Measurements from ENCODE around the gene PTGFR.
A peak's percentile ranks its signal among the peaks of the same experiment; 100 is the strongest.

Gene PTGFR

GRCh38 chr1:78471890-78472620 is 18.7 kb upstream of the PTGFR start:
- no peak overlapping the region for H3K4me3 ChIP-seq (ENCODE audit: low read length)
- DNase-seq (ENCODE audit: low read depth), result no peak
- TF ChIP-seq CTCF (IDR thresholded peaks at IDR 0.05; ENCODE audit: insufficient read depth, low read depth, low read length, missing control alignments), result no peak

GRCh38 chr1:78472851-78473496 is 17.8 kb upstream of the PTGFR start:
- no peak for TF ChIP-seq CTCF (IDR thresholded peaks at IDR 0.05; ENCODE audit: insufficient read depth, low read depth, low read length, missing control alignments)
- no peak overlapping the region for H3K4me3 ChIP-seq (ENCODE audit: low read length)
- no peak for DNase-seq (ENCODE audit: low read depth)

- no peak overlapping the region for H3K4me3 ChIP-seq (ENCODE audit: low read length)
- TF ChIP-seq CTCF (IDR thresholded peaks at IDR 0.05; ENCODE audit: insufficient read depth, low read depth, low read length, missing control alignments), result no peak
- no peak for DNase-seq (ENCODE audit: low read depth)
These were observed 16.7 kb upstream of the PTGFR start for GRCh38 chr1:78474092-78474491.

GRCh38 chr1:78475888-78476610 is 14.7 kb upstream of the PTGFR start:
- DNase-seq (ENCODE audit: low read depth), result peak; percentile 9
- H3K4me3 ChIP-seq (ENCODE audit: low read length), result no peak overlapping the region
- no peak for TF ChIP-seq CTCF (IDR thresholded peaks at IDR 0.05; ENCODE audit: insufficient read depth, low read depth, low read length, missing control alignments)

- no peak for TF ChIP-seq CTCF (IDR thresholded peaks at IDR 0.05; ENCODE audit: insufficient read depth, low read depth, low read length, missing control alignments)
- no peak overlapping the region for H3K4me3 ChIP-seq (ENCODE audit: low read length)
- peak; percentile 35 for DNase-seq (ENCODE audit: low read depth)
These were observed 6.9 kb upstream of the PTGFR start for GRCh38 chr1:78483903-78484302.

GRCh38 chr1:78491451-78492071 is 787 bp downstream of the PTGFR start:
- TF ChIP-seq CTCF (IDR thresholded peaks at IDR 0.05; ENCODE audit: insufficient read depth, low read depth, low read length, missing control alignments), result no peak
- H3K4me3 ChIP-seq (ENCODE audit: low read length), result peak overlapping the region; percentile 37
- DNase-seq (ENCODE audit: low read depth), result peak; percentile 34

Measured in epithelial cell of esophagus (primary cell).